H1 (cell line): ENCODE measurements around the gene SVIL. TPM values are rescaled to one million over a fixed set of nuclear protein-coding genes. Genes with fewer than 3 reads are reported as not detected.

Source experiments
- CTCF ChIA-PET: fragments of 300-600 bp; sonication (Branson Sonifier 250); formaldehyde crosslinking; loops from one replicate; lab custom pipeline; 2021; ENCODE audit not compliant: partially characterized antibody; lab: Charles Lee
- POLR2A ChIA-PET: fragments of 300-600 bp; sonication (Branson Sonifier 250); formaldehyde crosslinking; loops from one replicate; lab custom pipeline; 2021; ENCODE audit warnings: inconsistent platforms; ENCODE audit not compliant: partially characterized antibody; lab: Charles Lee
- DNase-seq, 2 experiments: peaks; one replicate each; pipeline versions ENCODE4 v3.0.0 to v3.0.0-alpha.2; 2010 to 2022; ENCODE audit warnings: low spot score in 2 of 2, low read depth in 1 of 2, mixed read lengths in 1 of 2
- FAIRE-seq: peaks from 2 replicates; lab custom pipeline; 2011; peaks lifted over from hg19 to GRCh38; lab: Jason Lieb, UNC
- H2AFZ ChIP-seq: 2 replicates; pipeline ENCODE4 v1.8.1; 2012; ENCODE audit warnings: low read length, inconsistent platforms
- H2AK5ac ChIP-seq: 2 replicates; pipeline ENCODE4 v1.6.1; 2013; ENCODE audit warnings: low read depth, low read length
- H2BK120ac ChIP-seq: replicated peaks from 2 replicates; pipeline ENCODE3; 2013; ENCODE audit warnings: low read depth, low read length, inconsistent platforms
- H2BK12ac ChIP-seq: 2 replicates; pipeline ENCODE4 v1.6.1; 2013; ENCODE audit warnings: low read depth, low read length
- H2BK15ac ChIP-seq: 2 replicates; pipeline ENCODE4 v1.6.1; 2013; ENCODE audit warnings: low read length
- H2BK20ac ChIP-seq: 2 replicates; pipeline ENCODE4 v1.6.1; 2013; ENCODE audit warnings: low read length
- H2BK5ac ChIP-seq: 2 replicates; pipeline ENCODE4 v1.6.1; 2013; ENCODE audit warnings: low read depth, low read length
- H3K14ac ChIP-seq: 2 replicates; pipeline ENCODE4 v1.6.1; 2013; ENCODE audit warnings: inconsistent platforms; ENCODE audit not compliant: insufficient read length
- H3K18ac ChIP-seq: 2 replicates; pipeline ENCODE4 v1.6.1; 2013; ENCODE audit warnings: low read length; ENCODE audit errors: extremely low read depth
- H3K23ac ChIP-seq: 2 replicates; pipeline ENCODE4 v1.6.1; 2013; ENCODE audit warnings: inconsistent platforms; ENCODE audit not compliant: insufficient read length
- H3K23me2 ChIP-seq: 2 replicates; pipeline ENCODE4 v1.6.1; 2013; ENCODE audit warnings: low read depth, low read length
- H3K27ac ChIP-seq: 2 replicates; pipeline ENCODE4 v1.6.1; 2011; ENCODE audit warnings: low read depth, low read length, inconsistent platforms
- H3K27me3 ChIP-seq, 4 experiments: replicated peaks in 1 of 4; 1 replicate in 1 of 4; 2 replicates in 3 of 4; pipeline versions ENCODE4 v1.6.1 to v1.8.1; 2011 to 2013; ENCODE audit warnings: low read length in 3 of 4, mild to moderate bottlenecking in 3 of 4, inconsistent platforms in 2 of 4, mixed read lengths in 2 of 4, moderate library complexity in 1 of 4; ENCODE audit not compliant: control insufficient read depth in 3 of 4, insufficient read depth in 3 of 4; ENCODE audit errors: extremely low read depth in 1 of 4
- H3K36me3 ChIP-seq, 4 experiments: 2 replicates each; pipeline versions ENCODE4 v1.6.1 to v1.8.1; 2011 to 2013; ENCODE audit warnings: mild to moderate bottlenecking in 4 of 4, low read length in 3 of 4, moderate library complexity in 2 of 4, control low read depth in 1 of 4, inconsistent platforms in 1 of 4; ENCODE audit not compliant: insufficient read depth in 4 of 4, control insufficient read depth in 2 of 4
- H3K4ac ChIP-seq: replicated peaks from 2 replicates; pipeline ENCODE3; 2013; ENCODE audit warnings: low read length, low read depth, mixed read lengths, inconsistent platforms; ENCODE audit not compliant: insufficient read length
- H3K4me1 ChIP-seq, 4 experiments: replicated peaks in 1 of 4; 1 replicate in 1 of 4; 2 replicates in 3 of 4; pipeline versions ENCODE4 v1.6.1 to v1.8.1; 2011 to 2013; ENCODE audit warnings: low read length in 3 of 4, inconsistent platforms in 2 of 4, mixed read lengths in 1 of 4; ENCODE audit not compliant: insufficient read depth in 4 of 4, control insufficient read depth in 3 of 4
- H3K4me2 ChIP-seq, 2 experiments: 2 replicates each; pipeline versions ENCODE4 v1.6.1 to v1.8.1; 2011 to 2013; ENCODE audit warnings: low read depth in 2 of 2, low read length in 2 of 2, control low read depth in 1 of 2, inconsistent platforms in 1 of 2, mild to moderate bottlenecking in 1 of 2; ENCODE audit not compliant: insufficient read depth in 1 of 2
- H3K4me3 ChIP-seq, 4 experiments: fragments of 200-600, 300-600 bp in 1 of 4; sonication (generic), shearing (Covaris generic), sonication (Bioruptor Twin) in 1 of 4; 2 replicates each; pipeline versions ENCODE4 v1.5.1 to v1.8.1; 2011 to 2016; ENCODE audit warnings: low read length in 4 of 4, low read depth in 3 of 4, control low read depth in 2 of 4, inconsistent platforms in 2 of 4, mild to moderate bottlenecking in 2 of 4, mixed read lengths in 1 of 4, moderate library complexity in 1 of 4; ENCODE audit not compliant: insufficient read depth in 2 of 4; ENCODE audit errors: extremely low read depth in 1 of 4
- H3K56ac ChIP-seq: replicated peaks from 2 replicates; pipeline ENCODE3; 2013; ENCODE audit warnings: low read depth, mild to moderate bottlenecking, mixed read lengths, low read length, inconsistent platforms; ENCODE audit not compliant: insufficient read length
- H3K79me1 ChIP-seq: 2 replicates; pipeline ENCODE4 v1.6.1; 2013; ENCODE audit warnings: low read depth, low read length, control low read depth
- H3K79me2 ChIP-seq, 2 experiments: 2 replicates each; pipeline versions ENCODE4 v1.6.1 to v1.8.1; 2012 to 2013; ENCODE audit warnings: low read length in 2 of 2, mild to moderate bottlenecking in 2 of 2, inconsistent platforms in 1 of 2; ENCODE audit not compliant: insufficient read depth in 2 of 2, control insufficient read depth in 1 of 2
- H3K9ac ChIP-seq, 4 experiments: replicated peaks in 1 of 4; 1 replicate in 1 of 4; 2 replicates in 3 of 4; pipeline versions ENCODE4 v1.6.1 to v1.8.1; 2011 to 2013; ENCODE audit warnings: low read depth in 3 of 4, low read length in 3 of 4, control low read depth in 2 of 4, mild to moderate bottlenecking in 2 of 4, moderate library complexity in 2 of 4, inconsistent platforms in 1 of 4; ENCODE audit errors: extremely low read depth in 1 of 4
- H3K9me3 ChIP-seq, 2 experiments: 2 replicates each; pipeline versions ENCODE4 v1.6.1 to v1.8.1; 2012 to 2013; ENCODE audit warnings: mild to moderate bottlenecking in 2 of 2, moderate library complexity in 2 of 2, control low read depth in 1 of 2, inconsistent platforms in 1 of 2, low read depth in 1 of 2, low read length in 1 of 2, mixed read lengths in 1 of 2; ENCODE audit not compliant: insufficient read depth in 2 of 2
- H4K20me1 ChIP-seq, 2 experiments: replicated peaks in 1 of 2; 2 replicates each; pipeline versions ENCODE3 to v1.8.1; 2011 to 2013; ENCODE audit warnings: inconsistent platforms in 2 of 2, low read length in 2 of 2, mild to moderate bottlenecking in 1 of 2; ENCODE audit not compliant: insufficient read depth in 2 of 2, control insufficient read depth in 1 of 2
- H4K5ac ChIP-seq: 2 replicates; pipeline ENCODE4 v1.6.1; 2013; ENCODE audit warnings: low read length, low read depth, mixed read lengths, inconsistent platforms; ENCODE audit not compliant: insufficient read length
- H4K8ac ChIP-seq: 2 replicates; pipeline ENCODE4 v1.8.0; 2013; ENCODE audit warnings: mild to moderate bottlenecking, moderate library complexity, low read length, inconsistent platforms; ENCODE audit not compliant: insufficient read depth; ENCODE audit errors: extremely low read depth
- H4K91ac ChIP-seq: replicated peaks from 2 replicates; pipeline ENCODE3; 2013; ENCODE audit warnings: low read length, mixed read lengths, inconsistent platforms; ENCODE audit not compliant: insufficient read length
- BACH1 ChIP-seq: IDR thresholded peaks from 2 replicates; pipeline ENCODE4 v1.6.1; 2012; ENCODE audit warnings: low read length, improper control_type of control experiment
- CHD1 ChIP-seq: IDR thresholded peaks from 2 replicates; pipeline ENCODE4 v1.6.1; 2012; ENCODE audit warnings: low read depth, low read length, improper control_type of control experiment
- FOSL1 ChIP-seq: IDR thresholded peaks from 2 replicates; pipeline ENCODE4 v1.6.1; 2011; ENCODE audit warnings: mild to moderate bottlenecking, low read depth, low read length, moderate library complexity; ENCODE audit not compliant: insufficient read depth
- NANOG ChIP-seq: IDR thresholded peaks from 2 replicates; pipeline ENCODE4 v1.6.1; 2011; ENCODE audit warnings: low read length, low read depth, mild to moderate bottlenecking, inconsistent platforms; ENCODE audit not compliant: insufficient read depth, poor library complexity, severe bottlenecking
- RAD21 ChIP-seq, 2 experiments: IDR thresholded peaks in 1 of 2; conservative IDR thresholded peaks in 1 of 2; 2 replicates each; pipeline ENCODE4 v1.6.1; 2011; ENCODE audit warnings: low read depth in 2 of 2, low read length in 2 of 2, improper control_type of control experiment in 1 of 2, inconsistent platforms in 1 of 2, mild to moderate bottlenecking in 1 of 2, moderate library complexity in 1 of 2
- RXRA ChIP-seq: IDR thresholded peaks from 2 replicates; pipeline ENCODE4 v1.6.1; 2011; ENCODE audit warnings: low read depth, mild to moderate bottlenecking, low read length, moderate library complexity; ENCODE audit not compliant: insufficient read depth
- SIRT6 ChIP-seq: IDR thresholded peaks from one replicate; pipeline ENCODE4 v1.7.1; 2012; ENCODE audit warnings: low read length, inconsistent platforms
- TAF1 ChIP-seq: IDR thresholded peaks from 2 replicates; pipeline ENCODE4 v1.6.1; 2011; ENCODE audit warnings: mild to moderate bottlenecking, low read depth, low read length
- WGBS, 2 experiments: shearing (Covaris generic) in 1 of 2; methylation state at CpG; one replicate each; pipeline versions ENCODE4 v1.1.6 to v1.1.7; 2013 to 2015; ENCODE audit warnings: low lambda C conversion rate in 2 of 2, mixed read lengths in 2 of 2, inconsistent platforms in 1 of 2, low coverage in 1 of 2, missing lambda C conversion rate in 1 of 2; ENCODE audit not compliant: insufficient replicate concordance in 2 of 2, insufficient coverage in 1 of 2, insufficient read length in 1 of 2; ENCODE audit errors: extremely low coverage in 1 of 2, missing lambda C conversion rate in 1 of 2; 5-methylcytosine and 5-hydroxymethylcytosine counted together
- polyA plus RNA-seq, 7 experiments: library from polyadenylated mRNA; depleted of rRNA in 3 of 7; stranded (reverse) in 5 of 7; unstranded in 2 of 7; fragments of >200 nt in 5 of 7; fragments of 200-250 nt in 2 of 7; gene quantifications; 1 replicate in 5 of 7; 2 replicates in 1 of 7; 4 replicates in 1 of 7; pipeline versions ENCODE4 v1.2.1 to v1.2.3, GENCODE V29; 2011 to 2013; ENCODE audit warnings: missing spikeins in 2 of 7, mixed read lengths in 2 of 7
- total RNA-seq: library from RNA; stranded (reverse); fragmentation: NEBNext Ultra II Directional; extraction: Animal tissue kit (Norgen Biotek cat#: 25700); gene quantifications from 2 replicates; pipeline ENCODE4 v1.2.1, GENCODE V29; 2021

SVIL gene
- total and polyA plus RNA-seq, 2 of the 8 experiments (the other 6 are each of a cell fraction or from before 2014, with no cell fraction given) = 4.7 to 15.4 TPM

GRCh38 chr10:29415876-29416275 lies 218.9 kb downstream of the SVIL start:
- no peak overlapping the region for H3K18ac ChIP-seq
- no peak overlapping the region for H3K9ac ChIP-seq
- H2AFZ ChIP-seq = no peak overlapping the region
- no peaks in the 10 kb centered on the region for H3K27me3 ChIP-seq
- H3K4me2 ChIP-seq = no peak overlapping the region
- no peak overlapping the region for H4K5ac ChIP-seq
- H2BK15ac ChIP-seq = no peak overlapping the region
- no peak overlapping the region for H4K8ac ChIP-seq
- DNase-seq (no peak), FAIRE-seq (no peak)
- H3K23me2 ChIP-seq = no peaks in the 10 kb centered on the region
- no peak overlapping the region for H3K56ac ChIP-seq
- no peak overlapping the region for H2BK12ac ChIP-seq
- ChIA-PET POLR2A (no interaction called here), CTCF (interaction anchor here (0.6 kb wide), 1 partner anchor 482 kb away, joined by 3 read pairs; no protein-coding TSS in a partner anchor)
- H2BK5ac ChIP-seq = no peak overlapping the region
- H3K36me3 ChIP-seq = no peaks in the 10 kb centered on the region
- H3K14ac ChIP-seq = no peak overlapping the region
- no peak overlapping the region for H4K91ac ChIP-seq
- H3K27ac ChIP-seq = no peak overlapping the region
- no peak overlapping the region for H3K4ac ChIP-seq
- H3K4me3 ChIP-seq = no peak overlapping the region
- no peaks in the 10 kb centered on the region for H3K9me3 ChIP-seq
- no peak overlapping the region for H2AK5ac ChIP-seq
- H3K4me1 ChIP-seq = no peaks in the 10 kb centered on the region
- H3K23ac ChIP-seq = no peak overlapping the region
- H2BK20ac ChIP-seq = no peak overlapping the region
- H4K20me1 ChIP-seq = no peaks in the 10 kb centered on the region
- TF ChIP-seq TAF1 (no peak), NANOG (no peak), CHD1 (no peak), BACH1 (no peak), SIRT6 (no peak), RXRA (no peak), RAD21 (IDR thresholded peaks at IDR 0.05 in 1 of 2, conservative IDR thresholded peaks at IDR 0.05 in 1 of 2; ENCODE audit: low read depth in 2 of 2, low read length in 2 of 2) (no peak), FOSL1 (no peak)
- H3K79me2 ChIP-seq = no peaks in the 10 kb centered on the region
- 91% methylated on average over 2 of the region's 2 CpGs; no CpG with 5 or more reads in 1 of the 2 experiments for WGBS, 2 experiments
- H3K79me1 ChIP-seq = no peaks in the 10 kb centered on the region
- H2BK120ac ChIP-seq = no peak overlapping the region
